Neural cell (in vitro differentiated cells): Measurements from ENCODE around the gene MGAM2. TPM values are rescaled to one million over a fixed set of nuclear protein-coding genes. Genes with fewer than 3 reads are reported as not detected.
A peak's percentile ranks its signal among the peaks of the same experiment; 100 is the strongest.

ENCODE experiments used
- H2AFZ ChIP-seq: fragments of 200-600, 300-800 bp; sonication (generic), shearing (Covaris generic); 2 replicates; pipeline ENCODE4 v1.6.0; 2014; ENCODE audit warnings: low read depth, mild to moderate bottlenecking, antibody characterized with exemption, low read length, moderate library complexity
- H3F3A ChIP-seq: fragments of 200-600 bp; shearing (Covaris generic); 2 replicates; pipeline ENCODE4 v1.6.1; 2016; ENCODE audit warnings: mild to moderate bottlenecking, moderate library complexity, mixed read lengths, antibody characterized with exemption, low read length; ENCODE audit not compliant: insufficient read depth, poor library complexity, severe bottlenecking
- H3K27ac ChIP-seq: fragments of 200-600, 300-800 bp; sonication (generic), shearing (Covaris generic); 2 replicates; pipeline ENCODE4 v1.5.1; 2014; ENCODE audit warnings: mild to moderate bottlenecking, low read length, moderate library complexity
- H3K27me3 ChIP-seq: fragments of 300-800, 200-600 bp; sonication (generic), shearing (Covaris generic); 2 replicates; pipeline ENCODE4 v1.6.0; 2014; ENCODE audit warnings: mild to moderate bottlenecking, low read depth, low read length, moderate library complexity; ENCODE audit not compliant: insufficient read depth
- H3K36me3 ChIP-seq: fragments of 300-800, 200-600 bp; sonication (generic), shearing (Covaris generic); 2 replicates; pipeline ENCODE4 v1.5.1; 2014; ENCODE audit warnings: mild to moderate bottlenecking, antibody characterized with exemption, low read length, moderate library complexity; ENCODE audit not compliant: insufficient read depth
- H3K4me2 ChIP-seq: fragments of 300-800, 200-600 bp; sonication (generic), shearing (Covaris generic); 2 replicates; pipeline ENCODE4 v1.6.0; 2014; ENCODE audit warnings: mild to moderate bottlenecking, low read length
- H3K4me3 ChIP-seq: fragments of 300-800, 200-600 bp; sonication (generic), shearing (Covaris generic); 2 replicates; pipeline ENCODE4 v1.5.1; 2014; ENCODE audit warnings: mild to moderate bottlenecking, low read length, moderate library complexity
- H3K79me2 ChIP-seq: fragments of 200-600 bp; shearing (Covaris generic); replicated peaks from 2 replicates; pipeline ENCODE4 v1.6.0; 2014; ENCODE audit warnings: mild to moderate bottlenecking, low read length, moderate library complexity; ENCODE audit not compliant: insufficient read depth
- H3K9ac ChIP-seq: fragments of 300-800, 200-600 bp; sonication (generic), shearing (Covaris generic); 2 replicates; pipeline ENCODE4 v1.6.1; 2016; ENCODE audit warnings: mild to moderate bottlenecking, low read length, mixed read lengths
- H3K9me2 ChIP-seq: fragments of 200-600 bp; shearing (Covaris generic); 2 replicates; pipeline ENCODE4 v1.6.1; 2016; ENCODE audit warnings: mild to moderate bottlenecking, low read length, mixed read lengths; ENCODE audit not compliant: insufficient read depth
- H3K9me3 ChIP-seq: fragments of 200-600, 300-800 bp; sonication (generic), shearing (Covaris generic); 2 replicates; pipeline ENCODE4 v1.6.1; 2016; ENCODE audit warnings: mild to moderate bottlenecking, mixed run types, low read length, moderate library complexity, mixed read lengths
- H4K20me1 ChIP-seq: fragments of 200-600 bp; shearing (Covaris generic); 2 replicates; pipeline ENCODE4 v1.6.1; 2016; ENCODE audit warnings: mild to moderate bottlenecking, mixed run types; ENCODE audit not compliant: insufficient read depth
- EP300 ChIP-seq: fragments of 450-650 bp; conservative IDR thresholded peaks from 2 replicates; pipeline ENCODE4 v1.6.1; 2014; ENCODE audit warnings: antibody characterized with exemption, mild to moderate bottlenecking, moderate library complexity; ENCODE audit not compliant: poor library complexity, severe bottlenecking
- EZH2 ChIP-seq: fragments of 200-600, 300-800 bp; shearing (Covaris generic), sonication (generic); IDR thresholded peaks from 2 replicates; pipeline ENCODE4 v1.6.1; 2014; ENCODE audit warnings: antibody characterized with exemption, low read length, borderline replicate concordance, mild to moderate bottlenecking; ENCODE audit not compliant: insufficient read depth, poor library complexity, severe bottlenecking
- MXI1 ChIP-seq: fragments of 450-650 bp; conservative IDR thresholded peaks from 2 replicates; pipeline ENCODE4 v1.6.1; 2014; ENCODE audit warnings: antibody characterized with exemption, mild to moderate bottlenecking; ENCODE audit not compliant: poor library complexity, severe bottlenecking
- POLR2AphosphoS5 ChIP-seq: IDR thresholded peaks from 2 replicates; pipeline ENCODE4 v1.6.1; 2012
- RAD21 ChIP-seq: fragments of 450-650 bp; conservative IDR thresholded peaks from 2 replicates; pipeline ENCODE4 v1.6.1; 2014; ENCODE audit warnings: antibody characterized with exemption, mild to moderate bottlenecking, moderate library complexity
- SMC3 ChIP-seq: fragments of 450-650 bp; conservative IDR thresholded peaks from 2 replicates; pipeline ENCODE4 v1.6.1; 2014; ENCODE audit warnings: antibody characterized with exemption, mild to moderate bottlenecking, moderate library complexity; ENCODE audit not compliant: poor library complexity
- TAF1 ChIP-seq: IDR thresholded peaks from 2 replicates; pipeline ENCODE4 v1.6.1; 2012; ENCODE audit warnings: low read depth
- polyA plus RNA-seq: library from polyadenylated mRNA; depleted of rRNA; stranded (reverse); fragments of >200 nt; gene quantifications from 2 replicates; pipeline ENCODE4 v1.2.3, GENCODE V29; 2014
- TF ChIP-seq, protein P1 (sequence below): fragments of 450-650 bp; IDR thresholded peaks from 2 replicates; pipeline ENCODE4 v1.5.1; 2014; ENCODE audit warnings: antibody characterized with exemption, mild to moderate bottlenecking, moderate library complexity; ENCODE audit not compliant: poor library complexity, severe bottlenecking
- TF ChIP-seq, protein P2 (sequence below): IDR thresholded peaks from 2 replicates; pipeline ENCODE4 v1.6.1; 2012; ENCODE audit warnings: borderline replicate concordance

The MGAM2 gene
- polyA plus RNA-seq, 1 donor from 2014 or later, result 0.76 TPM

DNA sequence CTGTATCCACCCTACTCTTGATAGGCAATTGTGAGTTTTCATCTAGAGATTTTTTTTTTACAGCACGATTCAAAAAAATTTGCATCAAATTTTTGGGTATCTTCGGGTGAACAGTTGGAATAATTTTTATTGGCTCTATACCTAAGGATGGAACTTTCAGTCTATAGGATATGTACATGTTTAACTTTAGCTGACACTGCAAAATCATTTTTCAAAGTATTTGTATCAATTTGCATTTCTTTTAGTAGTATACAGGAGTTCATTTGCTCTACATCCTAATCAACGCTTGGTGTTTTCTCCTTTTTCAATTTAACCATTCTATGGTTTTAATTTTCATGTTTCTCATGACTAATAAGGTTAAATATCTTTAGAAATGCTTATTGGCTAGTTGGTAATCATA is 11.7 kb downstream of the MGAM2 start:
- TF ChIP-seq TAF1 (no peak), MXI1 (no peak), SMC3 (no peak), EZH2 (no peak), RAD21 (no peak), EP300 (no peak), POLR2AphosphoS5 (no peak)
- TF ChIP-seq, protein P1, sequence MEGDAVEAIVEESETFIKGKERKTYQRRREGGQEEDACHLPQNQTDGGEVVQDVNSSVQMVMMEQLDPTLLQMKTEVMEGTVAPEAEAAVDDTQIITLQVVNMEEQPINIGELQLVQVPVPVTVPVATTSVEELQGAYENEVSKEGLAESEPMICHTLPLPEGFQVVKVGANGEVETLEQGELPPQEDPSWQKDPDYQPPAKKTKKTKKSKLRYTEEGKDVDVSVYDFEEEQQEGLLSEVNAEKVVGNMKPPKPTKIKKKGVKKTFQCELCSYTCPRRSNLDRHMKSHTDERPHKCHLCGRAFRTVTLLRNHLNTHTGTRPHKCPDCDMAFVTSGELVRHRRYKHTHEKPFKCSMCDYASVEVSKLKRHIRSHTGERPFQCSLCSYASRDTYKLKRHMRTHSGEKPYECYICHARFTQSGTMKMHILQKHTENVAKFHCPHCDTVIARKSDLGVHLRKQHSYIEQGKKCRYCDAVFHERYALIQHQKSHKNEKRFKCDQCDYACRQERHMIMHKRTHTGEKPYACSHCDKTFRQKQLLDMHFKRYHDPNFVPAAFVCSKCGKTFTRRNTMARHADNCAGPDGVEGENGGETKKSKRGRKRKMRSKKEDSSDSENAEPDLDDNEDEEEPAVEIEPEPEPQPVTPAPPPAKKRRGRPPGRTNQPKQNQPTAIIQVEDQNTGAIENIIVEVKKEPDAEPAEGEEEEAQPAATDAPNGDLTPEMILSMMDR, result no peak
- TF ChIP-seq, protein P2, sequence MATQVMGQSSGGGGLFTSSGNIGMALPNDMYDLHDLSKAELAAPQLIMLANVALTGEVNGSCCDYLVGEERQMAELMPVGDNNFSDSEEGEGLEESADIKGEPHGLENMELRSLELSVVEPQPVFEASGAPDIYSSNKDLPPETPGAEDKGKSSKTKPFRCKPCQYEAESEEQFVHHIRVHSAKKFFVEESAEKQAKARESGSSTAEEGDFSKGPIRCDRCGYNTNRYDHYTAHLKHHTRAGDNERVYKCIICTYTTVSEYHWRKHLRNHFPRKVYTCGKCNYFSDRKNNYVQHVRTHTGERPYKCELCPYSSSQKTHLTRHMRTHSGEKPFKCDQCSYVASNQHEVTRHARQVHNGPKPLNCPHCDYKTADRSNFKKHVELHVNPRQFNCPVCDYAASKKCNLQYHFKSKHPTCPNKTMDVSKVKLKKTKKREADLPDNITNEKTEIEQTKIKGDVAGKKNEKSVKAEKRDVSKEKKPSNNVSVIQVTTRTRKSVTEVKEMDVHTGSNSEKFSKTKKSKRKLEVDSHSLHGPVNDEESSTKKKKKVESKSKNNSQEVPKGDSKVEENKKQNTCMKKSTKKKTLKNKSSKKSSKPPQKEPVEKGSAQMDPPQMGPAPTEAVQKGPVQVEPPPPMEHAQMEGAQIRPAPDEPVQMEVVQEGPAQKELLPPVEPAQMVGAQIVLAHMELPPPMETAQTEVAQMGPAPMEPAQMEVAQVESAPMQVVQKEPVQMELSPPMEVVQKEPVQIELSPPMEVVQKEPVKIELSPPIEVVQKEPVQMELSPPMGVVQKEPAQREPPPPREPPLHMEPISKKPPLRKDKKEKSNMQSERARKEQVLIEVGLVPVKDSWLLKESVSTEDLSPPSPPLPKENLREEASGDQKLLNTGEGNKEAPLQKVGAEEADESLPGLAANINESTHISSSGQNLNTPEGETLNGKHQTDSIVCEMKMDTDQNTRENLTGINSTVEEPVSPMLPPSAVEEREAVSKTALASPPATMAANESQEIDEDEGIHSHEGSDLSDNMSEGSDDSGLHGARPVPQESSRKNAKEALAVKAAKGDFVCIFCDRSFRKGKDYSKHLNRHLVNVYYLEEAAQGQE, result no peak
- no peaks in the 10 kb centered on the region for H3K79me2 ChIP-seq
- H3K4me2 ChIP-seq, result no peak overlapping the region
- H2AFZ ChIP-seq, result no peak overlapping the region
- no peak overlapping the region for H3K9ac ChIP-seq
- no peaks in the 10 kb centered on the region for H3F3A ChIP-seq
- H3K9me3 ChIP-seq, result no peaks in the 10 kb centered on the region
- H3K9me2 ChIP-seq, result no peaks in the 10 kb centered on the region
- no peaks in the 10 kb centered on the region for H4K20me1 ChIP-seq
- H3K36me3 ChIP-seq, result no peaks in the 10 kb centered on the region
- no peak overlapping the region for H3K4me3 ChIP-seq
- no peak overlapping the region for H3K27ac ChIP-seq
- H3K27me3 ChIP-seq, result no peaks in the 10 kb centered on the region

GRCh38 chr7:142125256-142125955 is 13.9 kb downstream of the MGAM2 start:
- no peak overlapping the region for H3K9ac ChIP-seq
- H3K27me3 ChIP-seq, result no peaks in the 10 kb centered on the region
- H3K79me2 ChIP-seq, result no peaks in the 10 kb centered on the region
- H2AFZ ChIP-seq, result no peak overlapping the region
- no peak overlapping the region for H3K4me2 ChIP-seq
- no peaks in the 10 kb centered on the region for H3K9me3 ChIP-seq
- H3K36me3 ChIP-seq, result no peaks in the 10 kb centered on the region
- no peak overlapping the region for H3K4me3 ChIP-seq
- H3K9me2 ChIP-seq, result no peaks in the 10 kb centered on the region
- TF ChIP-seq EP300, result peak; percentile 94
- TF ChIP-seq EZH2, result no peak
- TF ChIP-seq POLR2AphosphoS5, result peak; percentile 87
- no peak overlapping the region for H3K27ac ChIP-seq
- no peaks in the 10 kb centered on the region for H4K20me1 ChIP-seq
- no peaks in the 10 kb centered on the region for H3F3A ChIP-seq
